NAMALWA (cell line): ENCODE data around the gene STIM1.

ENCODE experiments used
- DNase-seq: peaks from one replicate; pipeline ENCODE4 v3.0.0-alpha.2; 2015; ENCODE audit warnings: low spot score

Gene STIM1

GRCh38 chr11:3916962-3917361 lies 61.5 kb downstream of the STIM1 start:
- no peak for DNase-seq

GRCh38 chr11:3920148-3920852 lies 64.8 kb downstream of the STIM1 start:
- no peak for DNase-seq

GRCh38 chr11:3922056-3922455 lies 66.6 kb downstream of the STIM1 start:
- no peak for DNase-seq

GRCh38 chr11:3925513-3925912 lies 70.0 kb downstream of the STIM1 start:
- DNase-seq, result no peak

GRCh38 chr11:3926458-3927095 lies 71.1 kb downstream of the STIM1 start:
- DNase-seq, result no peak

GRCh38 chr11:3927129-3927796 lies 71.8 kb downstream of the STIM1 start:
- DNase-seq, result no peak

GRCh38 chr11:3929232-3929631 lies 73.8 kb downstream of the STIM1 start:
- no peak for DNase-seq

- DNase-seq, result no peak
These were observed 74.2 kb downstream of the STIM1 start for GRCh38 chr11:3929649-3930048.

GRCh38 chr11:3932698-3933097 lies 77.2 kb downstream of the STIM1 start:
- no peak for DNase-seq

GRCh38 chr11:3933165-3933628 lies 77.7 kb downstream of the STIM1 start:
- no peak for DNase-seq

GRCh38 chr11:3934658-3935057 lies 79.2 kb downstream of the STIM1 start:
- DNase-seq, result no peak

- DNase-seq, result no peak
These were observed 81.1 kb downstream of the STIM1 start for GRCh38 chr11:3936517-3936916.

- DNase-seq, result no peak
These were observed 83.7 kb downstream of the STIM1 start for GRCh38 chr11:3939211-3939610.

GRCh38 chr11:3939651-3940190 lies 84.3 kb downstream of the STIM1 start:
- no peak for DNase-seq

GRCh38 chr11:3942160-3942955 lies 86.9 kb downstream of the STIM1 start:
- DNase-seq, result no peak

- DNase-seq, result no peak
These were observed 87.6 kb downstream of the STIM1 start for GRCh38 chr11:3942956-3943497.

- no peak for DNase-seq
These were observed 88.7 kb downstream of the STIM1 start for GRCh38 chr11:3944198-3944597.

GRCh38 chr11:3946455-3947017 lies 91.1 kb downstream of the STIM1 start:
- no peak for DNase-seq

- DNase-seq, result peak; percentile 63
These were observed 91.6 kb downstream of the STIM1 start for GRCh38 chr11:3947061-3947460.

GRCh38 chr11:3949125-3949524 lies 93.7 kb downstream of the STIM1 start:
- peak; percentile 61 for DNase-seq

- DNase-seq, result no peak
These were observed 95.7 kb downstream of the STIM1 start for GRCh38 chr11:3950996-3951660.
